ENCODE data around the gene ZC3HAV1. TPM values are rescaled to one million over a fixed set of nuclear protein-coding genes. Genes with fewer than 3 reads are reported as not detected.
"Not testable (repeated sequence)": the region's sequence is repeated elsewhere in the genome, so short reads cannot be mapped to it uniquely, and the experiment has no call there.

ZC3HAV1 gene
- total and polyA plus RNA-seq, 2 experiments from 2014 or later: 24.8 to 56.8 TPM

- TF ChIP-seq, protein P1, sequence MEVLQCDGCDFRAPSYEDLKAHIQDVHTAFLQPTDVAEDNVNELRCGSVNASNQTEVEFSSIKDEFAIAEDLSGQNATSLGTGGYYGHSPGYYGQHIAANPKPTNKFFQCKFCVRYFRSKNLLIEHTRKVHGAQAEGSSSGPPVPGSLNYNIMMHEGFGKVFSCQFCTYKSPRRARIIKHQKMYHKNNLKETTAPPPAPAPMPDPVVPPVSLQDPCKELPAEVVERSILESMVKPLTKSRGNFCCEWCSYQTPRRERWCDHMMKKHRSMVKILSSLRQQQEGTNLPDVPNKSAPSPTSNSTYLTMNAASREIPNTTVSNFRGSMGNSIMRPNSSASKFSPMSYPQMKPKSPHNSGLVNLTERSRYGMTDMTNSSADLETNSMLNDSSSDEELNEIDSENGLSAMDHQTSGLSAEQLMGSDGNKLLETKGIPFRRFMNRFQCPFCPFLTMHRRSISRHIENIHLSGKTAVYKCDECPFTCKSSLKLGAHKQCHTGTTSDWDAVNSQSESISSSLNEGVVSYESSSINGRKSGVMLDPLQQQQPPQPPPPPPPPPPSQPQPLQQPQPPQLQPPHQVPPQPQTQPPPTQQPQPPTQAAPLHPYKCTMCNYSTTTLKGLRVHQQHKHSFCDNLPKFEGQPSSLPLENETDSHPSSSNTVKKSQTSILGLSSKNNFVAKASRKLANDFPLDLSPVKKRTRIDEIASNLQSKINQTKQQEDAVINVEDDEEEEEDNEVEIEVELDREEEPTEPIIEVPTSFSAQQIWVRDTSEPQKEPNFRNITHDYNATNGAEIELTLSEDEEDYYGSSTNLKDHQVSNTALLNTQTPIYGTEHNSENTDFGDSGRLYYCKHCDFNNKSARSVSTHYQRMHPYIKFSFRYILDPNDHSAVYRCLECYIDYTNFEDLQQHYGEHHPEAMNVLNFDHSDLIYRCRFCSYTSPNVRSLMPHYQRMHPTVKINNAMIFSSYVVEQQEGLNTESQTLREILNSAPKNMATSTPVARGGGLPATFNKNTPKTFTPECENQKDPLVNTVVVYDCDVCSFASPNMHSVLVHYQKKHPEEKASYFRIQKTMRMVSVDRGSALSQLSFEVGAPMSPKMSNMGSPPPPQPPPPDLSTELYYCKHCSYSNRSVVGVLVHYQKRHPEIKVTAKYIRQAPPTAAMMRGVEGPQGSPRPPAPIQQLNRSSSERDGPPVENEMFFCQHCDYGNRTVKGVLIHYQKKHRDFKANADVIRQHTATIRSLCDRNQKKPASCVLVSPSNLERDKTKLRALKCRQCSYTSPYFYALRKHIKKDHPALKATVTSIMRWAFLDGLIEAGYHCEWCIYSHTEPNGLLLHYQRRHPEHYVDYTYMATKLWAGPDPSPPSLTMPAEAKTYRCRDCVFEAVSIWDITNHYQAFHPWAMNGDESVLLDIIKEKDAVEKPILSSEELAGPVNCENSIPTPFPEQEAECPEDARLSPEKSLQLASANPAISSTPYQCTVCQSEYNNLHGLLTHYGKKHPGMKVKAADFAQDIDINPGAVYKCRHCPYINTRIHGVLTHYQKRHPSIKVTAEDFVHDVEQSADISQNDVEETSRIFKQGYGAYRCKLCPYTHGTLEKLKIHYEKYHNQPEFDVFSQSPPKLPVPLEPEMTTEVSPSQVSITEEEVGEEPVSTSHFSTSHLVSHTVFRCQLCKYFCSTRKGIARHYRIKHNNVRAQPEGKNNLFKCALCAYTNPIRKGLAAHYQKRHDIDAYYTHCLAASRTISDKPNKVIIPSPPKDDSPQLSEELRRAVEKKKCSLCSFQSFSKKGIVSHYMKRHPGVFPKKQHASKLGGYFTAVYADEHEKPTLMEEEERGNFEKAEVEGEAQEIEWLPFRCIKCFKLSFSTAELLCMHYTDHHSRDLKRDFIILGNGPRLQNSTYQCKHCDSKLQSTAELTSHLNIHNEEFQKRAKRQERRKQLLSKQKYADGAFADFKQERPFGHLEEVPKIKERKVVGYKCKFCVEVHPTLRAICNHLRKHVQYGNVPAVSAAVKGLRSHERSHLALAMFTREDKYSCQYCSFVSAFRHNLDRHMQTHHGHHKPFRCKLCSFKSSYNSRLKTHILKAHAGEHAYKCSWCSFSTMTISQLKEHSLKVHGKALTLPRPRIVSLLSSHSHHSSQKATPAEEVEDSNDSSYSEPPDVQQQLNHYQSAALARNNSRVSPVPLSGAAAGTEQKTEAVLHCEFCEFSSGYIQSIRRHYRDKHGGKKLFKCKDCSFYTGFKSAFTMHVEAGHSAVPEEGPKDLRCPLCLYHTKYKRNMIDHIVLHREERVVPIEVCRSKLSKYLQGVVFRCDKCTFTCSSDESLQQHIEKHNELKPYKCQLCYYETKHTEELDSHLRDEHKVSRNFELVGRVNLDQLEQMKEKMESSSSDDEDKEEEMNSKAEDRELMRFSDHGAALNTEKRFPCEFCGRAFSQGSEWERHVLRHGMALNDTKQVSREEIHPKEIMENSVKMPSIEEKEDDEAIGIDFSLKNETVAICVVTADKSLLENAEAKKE (CRISPR knock-in tag; IDR thresholded peaks at IDR 0.05): no peak
- no peak for TF ChIP-seq NANOG (IDR thresholded peaks at IDR 0.05; ENCODE audit: borderline replicate concordance)
- no peak for TF ChIP-seq ZNF331 (CRISPR knock-in tag; IDR thresholded peaks at IDR 0.05; ENCODE audit: low read depth)
- TF ChIP-seq REST (IDR thresholded peaks at IDR 0.05; ENCODE audit: unreplicated experiment): no peak
- TF ChIP-seq STAT1 (IDR thresholded peaks at IDR 0.05; ENCODE audit: unreplicated experiment): no peak
- TF ChIP-seq JUNB (IDR thresholded peaks at IDR 0.05; ENCODE audit: unreplicated experiment): no peak
- TF ChIP-seq ETS1 (IDR thresholded peaks at IDR 0.05): no peak
- no peak for TF ChIP-seq POLR2AphosphoS5 (IDR thresholded peaks at IDR 0.05; ENCODE audit: low read depth)
- TF ChIP-seq EZH2 (IDR thresholded peaks at IDR 0.05; ENCODE audit: low read depth, unreplicated experiment): no peak
- TF ChIP-seq EZH2phosphoT487 (IDR thresholded peaks at IDR 0.05; ENCODE audit: unreplicated experiment): no peak
- TF ChIP-seq CREB1 (CRISPR knock-in tag; IDR thresholded peaks at IDR 0.05; ENCODE audit: low read depth): no peak
- TF ChIP-seq ZNF114 (CRISPR knock-in tag; IDR thresholded peaks at IDR 0.05): no peak
Observed at GRCh38 chr7:139026551-139026950, 83.0 kb downstream of the ZC3HAV1 start (continued).

DNA sequence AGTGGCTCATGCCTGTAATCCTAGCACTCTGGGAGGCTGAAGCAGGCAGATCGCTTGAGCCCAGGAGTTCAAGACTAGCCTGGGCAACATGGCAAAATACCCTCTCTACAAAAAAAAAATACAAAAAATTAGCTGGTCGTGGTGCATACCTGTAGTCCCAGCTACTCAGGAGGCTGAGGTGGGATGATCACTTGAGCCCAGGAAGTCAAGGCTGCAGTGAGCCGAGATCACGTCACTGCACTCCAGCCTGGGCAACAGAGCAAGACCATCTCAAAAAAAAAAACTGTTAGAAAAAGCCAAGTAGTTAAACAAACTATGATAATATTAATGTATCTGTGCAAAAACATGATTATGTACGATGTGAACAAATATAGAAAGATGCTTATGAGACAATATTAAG is 83.7 kb downstream of the ZC3HAV1 start:
- H3K79me2 ChIP-seq (replicated peaks; ENCODE audit: insufficient read depth); H3K27ac Mint-ChIP-seq; H3K27ac ChIP-seq (ENCODE audit: low read depth); H4K20me1 ChIP-seq (replicated peaks; ENCODE audit: insufficient read depth); H3F3A ChIP-seq (replicated peaks; ENCODE audit: low read depth); H3K4me3 Mint-ChIP-seq; H2AFZ ChIP-seq; ATAC-seq; H3K27me3 ChIP-seq (ENCODE audit: insufficient read depth); H3K9me2 ChIP-seq (ENCODE audit: insufficient read depth); H3K4me3 ChIP-seq; H3K9me3 Mint-ChIP-seq; H3K27me3 Mint-ChIP-seq (ENCODE audit: insufficient read depth, low read depth, poor library complexity); DNase-seq (ENCODE audit: low spot score); H3K4me1 Mint-ChIP-seq; H3K4me2 ChIP-seq; H3K4me1 ChIP-seq (ENCODE audit: insufficient read depth): not testable (repeated sequence)
- peaks cover 32% of the 10 kb centered on the region for H3K36me3 Mint-ChIP-seq (ENCODE audit: low read depth)
- H3K36me3 ChIP-seq (ENCODE audit: insufficient read depth): peaks cover 18% of the 10 kb centered on the region
